ENCODE data around the gene RPL10.

GRCh38 chrX:154449618-154450017 is 51.4 kb downstream of the RPL10 start:
- TF ChIP-seq SNAPC4 (CRISPR knock-in tag; IDR thresholded peaks at IDR 0.05) (no peak), ZBTB2 (CRISPR knock-in tag; IDR thresholded peaks at IDR 0.05; ENCODE audit: low read depth) (no peak), NFE2L2 (IDR thresholded peaks at IDR 0.05; ENCODE audit: low read length) (no peak)

Data from HepG2 (cell line).